Stomach (tissue), 4 donors: ENCODE data around the gene IL33.

Source experiments
- EP300 ChIP-seq: sonication (generic); formaldehyde crosslinking; IDR thresholded peaks from one replicate; pipeline ENCODE4 v1.6.1; 2017; ENCODE audit warnings: antibody characterized with exemption
- POLR2A ChIP-seq, 4 donors: fragments of 450-650 bp; IDR thresholded peaks; one replicate each; pipeline ENCODE4 v1.6.1; 2016; ENCODE audit warnings: antibody characterized with exemption in 4 of 4, control low read depth in 2 of 4, mild to moderate bottlenecking in 1 of 4, moderate library complexity in 1 of 4
- POLR2AphosphoS5 ChIP-seq, 3 donors: sonication (generic); formaldehyde crosslinking; IDR thresholded peaks; one replicate each; pipeline ENCODE4 v1.6.1; 2016; ENCODE audit warnings: antibody characterized with exemption in 3 of 3
- TF ChIP-seq, protein P1 (sequence below), 7 experiments: fragments of 450-650 bp in 4 of 7; fragments of 200-600 bp in 3 of 7; sonication (generic) in 3 of 7; IDR thresholded peaks; one replicate each; pipeline ENCODE4 v1.5.1; 2016 to 2019; ENCODE audit warnings: antibody characterized with exemption in 7 of 7, control low read depth in 2 of 7, mild to moderate bottlenecking in 1 of 7

DNA sequence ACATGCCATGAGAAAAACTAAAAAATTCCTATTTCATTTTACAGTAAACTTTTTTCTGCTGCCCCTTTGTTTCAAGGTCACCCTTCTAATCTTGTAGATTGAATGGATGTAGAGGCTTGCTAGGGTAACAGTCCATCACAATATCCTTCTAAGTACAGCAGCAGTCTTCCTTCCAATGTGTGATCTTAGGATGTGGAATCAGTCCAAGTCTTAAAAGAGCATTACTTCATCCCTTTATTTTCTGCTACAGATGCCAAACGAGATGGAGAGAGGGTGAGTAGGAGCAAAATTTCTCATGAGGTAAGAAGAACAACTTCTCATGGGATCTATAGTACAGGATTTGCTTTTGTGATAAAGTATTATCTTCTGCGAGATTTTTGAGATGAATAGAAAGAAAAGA is 704 bp upstream of the IL33 start:
- TF ChIP-seq, protein P1, sequence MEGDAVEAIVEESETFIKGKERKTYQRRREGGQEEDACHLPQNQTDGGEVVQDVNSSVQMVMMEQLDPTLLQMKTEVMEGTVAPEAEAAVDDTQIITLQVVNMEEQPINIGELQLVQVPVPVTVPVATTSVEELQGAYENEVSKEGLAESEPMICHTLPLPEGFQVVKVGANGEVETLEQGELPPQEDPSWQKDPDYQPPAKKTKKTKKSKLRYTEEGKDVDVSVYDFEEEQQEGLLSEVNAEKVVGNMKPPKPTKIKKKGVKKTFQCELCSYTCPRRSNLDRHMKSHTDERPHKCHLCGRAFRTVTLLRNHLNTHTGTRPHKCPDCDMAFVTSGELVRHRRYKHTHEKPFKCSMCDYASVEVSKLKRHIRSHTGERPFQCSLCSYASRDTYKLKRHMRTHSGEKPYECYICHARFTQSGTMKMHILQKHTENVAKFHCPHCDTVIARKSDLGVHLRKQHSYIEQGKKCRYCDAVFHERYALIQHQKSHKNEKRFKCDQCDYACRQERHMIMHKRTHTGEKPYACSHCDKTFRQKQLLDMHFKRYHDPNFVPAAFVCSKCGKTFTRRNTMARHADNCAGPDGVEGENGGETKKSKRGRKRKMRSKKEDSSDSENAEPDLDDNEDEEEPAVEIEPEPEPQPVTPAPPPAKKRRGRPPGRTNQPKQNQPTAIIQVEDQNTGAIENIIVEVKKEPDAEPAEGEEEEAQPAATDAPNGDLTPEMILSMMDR (IDR thresholded peaks at IDR 0.05), result no peak
- no peak for TF ChIP-seq POLR2A (IDR thresholded peaks at IDR 0.05)
- TF ChIP-seq POLR2AphosphoS5 (IDR thresholded peaks at IDR 0.05), result no peak
- TF ChIP-seq EP300, result no peak
